IMR-90 (cell line): ENCODE data around the gene EML6. TPM values are rescaled to one million over a fixed set of nuclear protein-coding genes. Genes with fewer than 3 reads are reported as not detected.

Experiments
- ATAC-seq: fragments of 200-7000 bp; cut with Tn5 transposase; 2 replicates; pipeline ENCODE4 v1.9.1; 2020; ENCODE audit warnings: low read depth, mild to moderate bottlenecking, moderate library complexity
- BruUV-seq: library from RNA; stranded (reverse); fragments of 400-500 nt; replicated peaks from 2 replicates; lab custom pipeline; 2021; lab: Mats Ljungman, UMichigan
- CTCF ChIA-PET: fragments of 300-600 bp; formaldehyde crosslinking; extraction: SDS; loops from one replicate; lab custom pipeline; 2021; ENCODE audit warnings: antibody characterized with exemption; lab: Yijun Ruan, JAX
- POLR2A ChIA-PET: fragments of 300-600 bp; sonication (Branson Sonifier 250); formaldehyde crosslinking; loops from one replicate; lab custom pipeline; 2022; ENCODE audit warnings: antibody characterized with exemption; ENCODE audit not compliant: unreplicated experiment; lab: Charles Lee
- DNase-seq: peaks from one replicate; pipeline ENCODE4 v3.0.0; 2013
- H2AFZ ChIP-seq: replicated peaks from 2 replicates; pipeline ENCODE3; 2013; ENCODE audit warnings: low read length, mild to moderate bottlenecking; ENCODE audit not compliant: poor library complexity
- H2AK5ac ChIP-seq: 2 replicates; pipeline ENCODE4 v1.6.1; 2013; ENCODE audit warnings: low read depth, low read length, inconsistent platforms
- H2AK9ac ChIP-seq: replicated peaks from 2 replicates; pipeline ENCODE3; 2013; ENCODE audit warnings: mild to moderate bottlenecking, low read depth, low read length, moderate library complexity; ENCODE audit not compliant: poor library complexity
- H2BK120ac ChIP-seq: 2 replicates; pipeline ENCODE4 v1.6.1; 2013; ENCODE audit warnings: low read depth, low read length, inconsistent platforms
- H2BK15ac ChIP-seq: 3 replicates; pipeline ENCODE4 v1.6.1; 2013; ENCODE audit warnings: low read depth, low read length, inconsistent platforms
- H2BK20ac ChIP-seq: 2 replicates; pipeline ENCODE4 v1.6.1; 2013; ENCODE audit warnings: low read depth, mild to moderate bottlenecking, inconsistent platforms, low read length, moderate library complexity
- H2BK5ac ChIP-seq: 2 replicates; pipeline ENCODE4 v1.6.1; 2013; ENCODE audit warnings: mild to moderate bottlenecking, low read depth, low read length, inconsistent platforms; ENCODE audit not compliant: poor library complexity, severe bottlenecking
- H3K14ac ChIP-seq: replicated peaks from 2 replicates; pipeline ENCODE4 v1.6.1; 2013; ENCODE audit warnings: low read depth, low read length, inconsistent platforms
- H3K18ac ChIP-seq: 2 replicates; pipeline ENCODE4 v1.6.1; 2013; ENCODE audit warnings: low read depth, low read length, control low read depth
- H3K23ac ChIP-seq: 2 replicates; pipeline ENCODE4 v1.6.1; 2013; ENCODE audit warnings: low read depth, low read length, inconsistent platforms
- H3K27ac ChIP-seq: 2 replicates; pipeline ENCODE4 v1.5.1; 2013; ENCODE audit warnings: mild to moderate bottlenecking, control low read depth, low read length; ENCODE audit not compliant: insufficient read depth
- H3K27me3 ChIP-seq: 2 replicates; pipeline ENCODE4 v1.6.1; 2013; ENCODE audit warnings: low read length; ENCODE audit not compliant: control insufficient read depth, insufficient read depth
- H3K36me3 ChIP-seq: 2 replicates; pipeline ENCODE4 v1.6.1; 2013; ENCODE audit warnings: low read length, mixed read lengths; ENCODE audit not compliant: control insufficient read depth, insufficient read depth
- H3K4ac ChIP-seq: 2 replicates; pipeline ENCODE4 v1.6.1; 2013; ENCODE audit warnings: low read depth, low read length, inconsistent platforms
- H3K4me1 ChIP-seq: 2 replicates; pipeline ENCODE4 v1.6.1; 2013; ENCODE audit warnings: low read length, mixed read lengths; ENCODE audit not compliant: control insufficient read depth, insufficient read depth
- H3K4me2 ChIP-seq: 2 replicates; pipeline ENCODE4 v1.6.1; 2013; ENCODE audit warnings: low read depth, mild to moderate bottlenecking, control low read depth, low read length, moderate library complexity
- H3K4me3 ChIP-seq: 2 replicates; pipeline ENCODE4 v1.5.1; 2013; ENCODE audit warnings: low read depth, mild to moderate bottlenecking, control low read depth, low read length, moderate library complexity; ENCODE audit not compliant: insufficient read depth
- H3K56ac ChIP-seq: 2 replicates; pipeline ENCODE4 v1.6.1; 2013; ENCODE audit warnings: low read length, inconsistent platforms; ENCODE audit not compliant: insufficient read depth; ENCODE audit errors: extremely low read depth
- H3K79me1 ChIP-seq, 2 experiments: 2 replicates each; pipeline ENCODE4 v1.6.1; 2013; ENCODE audit warnings: low read length in 2 of 2, inconsistent platforms in 1 of 2, low read depth in 1 of 2
- H3K9ac ChIP-seq: 2 replicates; pipeline ENCODE4 v1.6.1; 2013; ENCODE audit warnings: low read depth, low read length, control low read depth
- H3K9me1 ChIP-seq: 2 replicates; pipeline ENCODE4 v1.6.1; 2013; ENCODE audit warnings: low read length, inconsistent platforms; ENCODE audit not compliant: insufficient read depth
- H3K9me3 ChIP-seq: 2 replicates; pipeline ENCODE4 v1.6.1; 2013; ENCODE audit warnings: low read length; ENCODE audit not compliant: control insufficient read depth, insufficient read depth
- H4K20me1 ChIP-seq: 2 replicates; pipeline ENCODE4 v1.6.1; 2013; ENCODE audit warnings: low read length, inconsistent platforms; ENCODE audit not compliant: insufficient read depth
- H4K5ac ChIP-seq: 2 replicates; pipeline ENCODE4 v1.6.1; 2013; ENCODE audit warnings: mild to moderate bottlenecking, low read depth, low read length, control low read depth
- H4K8ac ChIP-seq, 2 experiments: 2 replicates each; pipeline ENCODE4 v1.6.1; 2013; ENCODE audit warnings: low read depth in 2 of 2, low read length in 2 of 2, control low read depth in 1 of 2, inconsistent platforms in 1 of 2
- H4K91ac ChIP-seq: 2 replicates; pipeline ENCODE4 v1.6.1; 2013; ENCODE audit warnings: low read depth, low read length, inconsistent platforms; ENCODE audit not compliant: insufficient read depth
- BHLHE40 ChIP-seq: fragments of 150-350 bp; IDR thresholded peaks from 2 replicates; pipeline ENCODE4 v1.6.1; 2016; ENCODE audit warnings: mild to moderate bottlenecking, low read depth, low read length
- CEBPB ChIP-seq: IDR thresholded peaks from 2 replicates; pipeline ENCODE4 v1.6.1; 2012; ENCODE audit warnings: low read depth, low read length, improper control_type of control experiment
- CHD1 ChIP-seq: IDR thresholded peaks from 2 replicates; pipeline ENCODE4 v1.6.1; 2012; ENCODE audit warnings: low read depth, low read length, improper control_type of control experiment
- FOS ChIP-seq: fragments of 150-350 bp; IDR thresholded peaks from 2 replicates; pipeline ENCODE4 v1.6.1; 2016; ENCODE audit warnings: low read depth, low read length
- MAFK ChIP-seq: IDR thresholded peaks from 2 replicates; pipeline ENCODE4 v1.6.1; 2012; ENCODE audit warnings: low read depth, low read length, improper control_type of control experiment
- MAZ ChIP-seq: IDR thresholded peaks from 2 replicates; pipeline ENCODE4 v1.6.1; 2012; ENCODE audit warnings: low read depth, mild to moderate bottlenecking, low read length, improper control_type of control experiment, moderate library complexity, borderline replicate concordance
- MXI1 ChIP-seq: IDR thresholded peaks from 2 replicates; pipeline ENCODE4 v1.6.1; 2012; ENCODE audit warnings: low read depth, mild to moderate bottlenecking, low read length, moderate library complexity, borderline replicate concordance
- NFE2L2 ChIP-seq: fragments of 150-350 bp; IDR thresholded peaks from 2 replicates; pipeline ENCODE4 v1.6.1; 2016; ENCODE audit warnings: low read depth, mild to moderate bottlenecking, low read length
- POLR2A ChIP-seq: IDR thresholded peaks from 2 replicates; pipeline ENCODE4 v1.6.1; 2012; ENCODE audit warnings: mild to moderate bottlenecking, low read depth, low read length
- RAD21 ChIP-seq: IDR thresholded peaks from 2 replicates; pipeline ENCODE4 v1.6.1; 2012; ENCODE audit warnings: low read length, improper control_type of control experiment
- RCOR1 ChIP-seq: IDR thresholded peaks from 2 replicates; pipeline ENCODE4 v1.6.1; 2012; ENCODE audit warnings: mild to moderate bottlenecking, low read length, improper control_type of control experiment; ENCODE audit not compliant: insufficient replicate concordance
- RFX5 ChIP-seq: IDR thresholded peaks from 2 replicates; pipeline ENCODE4 v1.8.0; 2012; ENCODE audit warnings: low read depth, mild to moderate bottlenecking, low read length, moderate library complexity
- SMC3 ChIP-seq: fragments of 150-350 bp; IDR thresholded peaks from 2 replicates; pipeline ENCODE4 v1.6.1; 2016; ENCODE audit warnings: low read depth, mild to moderate bottlenecking, antibody characterized with exemption, low read length, moderate library complexity
- WGBS, 2 experiments: methylation state at CpG; one replicate each; pipeline versions ENCODE4 v1.1.5 to v1.1.7; 2013; ENCODE audit warnings: missing lambda C conversion rate in 2 of 2; ENCODE audit not compliant: insufficient read length in 1 of 2; ENCODE audit errors: extremely low coverage in 2 of 2; 5-methylcytosine and 5-hydroxymethylcytosine counted together
- dilution Hi-C: fragments of 300-500 bp; cut with HindIII; formaldehyde crosslinking; loops from one replicate; pipeline ENCODE4 v1.14.3; 2018; ENCODE audit warnings: low sequenced_read_pairs; ENCODE audit not compliant: unreplicated experiment
- in situ Hi-C: fragments of 300-500 bp; cut with MboI; formaldehyde crosslinking; loops from 3 replicates; pipeline ENCODE4 v1.14.3; 2019; ENCODE audit warnings: low sequenced_read_pairs, inconsistent platforms, mixed read lengths
- intact Hi-C: fragments of 100-400 bp; cut with micrococcal nuclease; formaldehyde crosslinking; loops from 2 replicates; pipeline ENCODE4 v1.10.0; 2022
- polyA plus RNA-seq, 3 experiments: library from polyadenylated mRNA; depleted of rRNA; stranded (reverse); fragments of >200 nt; gene quantifications; 2 replicates each; pipeline ENCODE4 v1.2.3, GENCODE V29; 2012; ENCODE audit warnings: low replicate concordance in 1 of 3
- total RNA-seq: library from RNA; depleted of rRNA; stranded (reverse); fragments of >200 nt; gene quantifications from 2 replicates; pipeline ENCODE4 v1.2.3, GENCODE V29; 2012
- TF ChIP-seq, protein P1 (sequence below): fragments of 150-350 bp; IDR thresholded peaks from 2 replicates; pipeline ENCODE4 v1.6.1; 2016; ENCODE audit warnings: low read depth, mild to moderate bottlenecking, low read length, moderate library complexity, borderline replicate concordance
- TF ChIP-seq, protein P2 (sequence below): conservative IDR thresholded peaks from 2 replicates; pipeline ENCODE4 v1.5.1; 2012; ENCODE audit warnings: mild to moderate bottlenecking, low read depth, low read length, improper control_type of control experiment
- TF ChIP-seq, protein P3 (sequence below): fragments of 150-350 bp; IDR thresholded peaks from 2 replicates; pipeline ENCODE4 v1.6.1; 2017; ENCODE audit warnings: mild to moderate bottlenecking, antibody characterized with exemption, low read length, low read depth

The EML6 gene
- total and polyA plus RNA-seq, 2 of the 4 experiments (the other 2 are of a cell fraction): 0.18 to 0.19 TPM

DNA sequence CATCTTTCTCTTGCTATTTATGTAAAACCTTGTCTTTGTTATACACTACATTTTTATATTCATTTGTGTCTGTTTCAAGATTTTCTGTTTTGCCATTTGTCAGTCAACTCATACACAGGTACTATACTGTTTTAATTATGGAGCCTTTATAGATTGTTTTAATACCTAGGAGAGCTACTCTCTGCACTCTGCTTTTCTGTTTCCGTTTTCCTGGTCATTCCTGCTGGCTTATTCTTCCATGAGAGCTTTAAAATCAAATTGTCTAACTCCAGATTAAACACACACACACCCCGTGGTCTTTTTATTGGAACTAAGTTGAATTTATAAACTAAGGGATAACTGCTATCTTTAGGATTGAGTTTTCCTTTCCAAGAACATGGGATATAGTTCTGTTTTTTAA is 165.6 kb downstream of the EML6 start:
- ChIA-PET POLR2A (no interaction called here), CTCF (interaction anchor here (0.6 kb wide), 2 partner anchors 8 to 11 kb away, joined by 3 read pairs; no protein-coding TSS in a partner anchor)
- no peak overlapping the region for H2AFZ ChIP-seq
- H3K4me2 ChIP-seq: no peak overlapping the region
- no peak overlapping the region for H3K23ac ChIP-seq
- dilution Hi-C loops (no loop called here), intact Hi-C loops (no loop called here), in situ Hi-C loops (no loop called here)
- H3K14ac ChIP-seq: no peak overlapping the region
- no peak overlapping the region for H3K56ac ChIP-seq
- no peak for DNase-seq
- H2AK5ac ChIP-seq: no peak overlapping the region
- WGBS, 2 experiments: no CpG with 5 or more reads among the region's 2 CpGs
- H4K8ac ChIP-seq: no peak overlapping the region
- no peak overlapping the region for H2BK15ac ChIP-seq
- H4K20me1 ChIP-seq: no peaks in the 10 kb centered on the region
- no peak overlapping the region for H3K27ac ChIP-seq
- no peaks in the 10 kb centered on the region for H3K79me1 ChIP-seq
- H2BK20ac ChIP-seq: no peak overlapping the region
- no peak for TF ChIP-seq MAZ
- TF ChIP-seq BHLHE40: no peak
- TF ChIP-seq CEBPB: no peak
- TF ChIP-seq CHD1: no peak
- no peak for TF ChIP-seq RAD21
- TF ChIP-seq, protein P1, sequence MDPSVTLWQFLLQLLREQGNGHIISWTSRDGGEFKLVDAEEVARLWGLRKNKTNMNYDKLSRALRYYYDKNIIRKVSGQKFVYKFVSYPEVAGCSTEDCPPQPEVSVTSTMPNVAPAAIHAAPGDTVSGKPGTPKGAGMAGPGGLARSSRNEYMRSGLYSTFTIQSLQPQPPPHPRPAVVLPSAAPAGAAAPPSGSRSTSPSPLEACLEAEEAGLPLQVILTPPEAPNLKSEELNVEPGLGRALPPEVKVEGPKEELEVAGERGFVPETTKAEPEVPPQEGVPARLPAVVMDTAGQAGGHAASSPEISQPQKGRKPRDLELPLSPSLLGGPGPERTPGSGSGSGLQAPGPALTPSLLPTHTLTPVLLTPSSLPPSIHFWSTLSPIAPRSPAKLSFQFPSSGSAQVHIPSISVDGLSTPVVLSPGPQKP: no peak
- TF ChIP-seq RFX5: no peak
- no peak for TF ChIP-seq MAFK
- TF ChIP-seq, protein P2, sequence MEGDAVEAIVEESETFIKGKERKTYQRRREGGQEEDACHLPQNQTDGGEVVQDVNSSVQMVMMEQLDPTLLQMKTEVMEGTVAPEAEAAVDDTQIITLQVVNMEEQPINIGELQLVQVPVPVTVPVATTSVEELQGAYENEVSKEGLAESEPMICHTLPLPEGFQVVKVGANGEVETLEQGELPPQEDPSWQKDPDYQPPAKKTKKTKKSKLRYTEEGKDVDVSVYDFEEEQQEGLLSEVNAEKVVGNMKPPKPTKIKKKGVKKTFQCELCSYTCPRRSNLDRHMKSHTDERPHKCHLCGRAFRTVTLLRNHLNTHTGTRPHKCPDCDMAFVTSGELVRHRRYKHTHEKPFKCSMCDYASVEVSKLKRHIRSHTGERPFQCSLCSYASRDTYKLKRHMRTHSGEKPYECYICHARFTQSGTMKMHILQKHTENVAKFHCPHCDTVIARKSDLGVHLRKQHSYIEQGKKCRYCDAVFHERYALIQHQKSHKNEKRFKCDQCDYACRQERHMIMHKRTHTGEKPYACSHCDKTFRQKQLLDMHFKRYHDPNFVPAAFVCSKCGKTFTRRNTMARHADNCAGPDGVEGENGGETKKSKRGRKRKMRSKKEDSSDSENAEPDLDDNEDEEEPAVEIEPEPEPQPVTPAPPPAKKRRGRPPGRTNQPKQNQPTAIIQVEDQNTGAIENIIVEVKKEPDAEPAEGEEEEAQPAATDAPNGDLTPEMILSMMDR: no peak
- no peak for TF ChIP-seq MXI1
- TF ChIP-seq, protein P3, sequence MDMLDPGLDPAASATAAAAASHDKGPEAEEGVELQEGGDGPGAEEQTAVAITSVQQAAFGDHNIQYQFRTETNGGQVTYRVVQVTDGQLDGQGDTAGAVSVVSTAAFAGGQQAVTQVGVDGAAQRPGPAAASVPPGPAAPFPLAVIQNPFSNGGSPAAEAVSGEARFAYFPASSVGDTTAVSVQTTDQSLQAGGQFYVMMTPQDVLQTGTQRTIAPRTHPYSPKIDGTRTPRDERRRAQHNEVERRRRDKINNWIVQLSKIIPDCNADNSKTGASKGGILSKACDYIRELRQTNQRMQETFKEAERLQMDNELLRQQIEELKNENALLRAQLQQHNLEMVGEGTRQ: no peak
- no peak for TF ChIP-seq NFE2L2
- TF ChIP-seq POLR2A: no peak
- no peak for TF ChIP-seq FOS
- TF ChIP-seq SMC3: no peak
- no peak for TF ChIP-seq RCOR1
- ATAC-seq: no peak
- H3K4ac ChIP-seq: no peak overlapping the region
- H3K4me3 ChIP-seq: no peak overlapping the region
- H3K9me1 ChIP-seq: no peaks in the 10 kb centered on the region
- no peak overlapping the region for H4K91ac ChIP-seq
- H3K9ac ChIP-seq: no peak overlapping the region
- H3K4me1 ChIP-seq: no peaks in the 10 kb centered on the region
- no peak overlapping the region for H2AK9ac ChIP-seq
- H2BK5ac ChIP-seq: no peak overlapping the region
- no peak overlapping the region for H4K5ac ChIP-seq
- H3K9me3 ChIP-seq: no peaks in the 10 kb centered on the region
- H3K27me3 ChIP-seq: peaks cover 25% of the 10 kb centered on the region
- no TSS peak for BruUV-seq
- no peak overlapping the region for H2BK120ac ChIP-seq
- no peaks in the 10 kb centered on the region for H3K36me3 ChIP-seq
- H3K18ac ChIP-seq: no peak overlapping the region
